ENCODE results near the gene CLCA4.

Gene CLCA4

GRCh38 chr1:86542631-86543030 is 4.2 kb upstream of the CLCA4 start:
- Histone ChIP-seq H3K9ac (ENCODE audit: low read length) (no peak overlapping the region), H3K27me3 (ENCODE audit: control insufficient read depth, insufficient read depth, low read length) (no peaks in the 10 kb centered on the region), H3K36me3 (ENCODE audit: control insufficient read depth, insufficient read depth, low read length) (no peaks in the 10 kb centered on the region), H3K4me3 (ENCODE audit: low read length) (no peak overlapping the region), H3K4me1 (ENCODE audit: control insufficient read depth, insufficient read depth, low read length) (no peaks in the 10 kb centered on the region), H3K27ac (ENCODE audit: low read depth, low read length) (no peak overlapping the region)

GRCh38 chr1:86548839-86549238 is 2.0 kb downstream of the CLCA4 start:
- H3K27ac ChIP-seq (ENCODE audit: low read depth, low read length), result no peak overlapping the region
- no peaks in the 10 kb centered on the region for H3K4me1 ChIP-seq (ENCODE audit: control insufficient read depth, insufficient read depth, low read length)
- H3K4me3 ChIP-seq (ENCODE audit: low read length), result no peak overlapping the region
- H3K36me3 ChIP-seq (ENCODE audit: control insufficient read depth, insufficient read depth, low read length), result no peaks in the 10 kb centered on the region
- H3K27me3 ChIP-seq (ENCODE audit: control insufficient read depth, insufficient read depth, low read length), result no peaks in the 10 kb centered on the region
- H3K9ac ChIP-seq (ENCODE audit: low read length), result no peak overlapping the region

GRCh38 chr1:86551305-86551704 is 4.4 kb downstream of the CLCA4 start:
- H3K9ac ChIP-seq (ENCODE audit: low read length), result no peak overlapping the region
- H3K4me3 ChIP-seq (ENCODE audit: low read length), result no peak overlapping the region
- no peaks in the 10 kb centered on the region for H3K27me3 ChIP-seq (ENCODE audit: control insufficient read depth, insufficient read depth, low read length)
- H3K27ac ChIP-seq (ENCODE audit: low read depth, low read length), result no peak overlapping the region
- no peaks in the 10 kb centered on the region for H3K4me1 ChIP-seq (ENCODE audit: control insufficient read depth, insufficient read depth, low read length)
- no peaks in the 10 kb centered on the region for H3K36me3 ChIP-seq (ENCODE audit: control insufficient read depth, insufficient read depth, low read length)

- Histone ChIP-seq H3K27ac (ENCODE audit: low read depth, low read length) (no peak overlapping the region), H3K4me1 (ENCODE audit: control insufficient read depth, insufficient read depth, low read length) (no peaks in the 10 kb centered on the region), H3K4me3 (ENCODE audit: low read length) (no peak overlapping the region), H3K9ac (ENCODE audit: low read length) (no peak overlapping the region), H3K36me3 (ENCODE audit: control insufficient read depth, insufficient read depth, low read length) (no peaks in the 10 kb centered on the region), H3K27me3 (ENCODE audit: control insufficient read depth, insufficient read depth, low read length) (no peaks in the 10 kb centered on the region)
Measured at GRCh38 chr1:86552376-86552775, 5.5 kb downstream of the CLCA4 start.

- Histone ChIP-seq H3K9ac (ENCODE audit: low read length) (no peak overlapping the region), H3K27me3 (ENCODE audit: control insufficient read depth, insufficient read depth, low read length) (no peaks in the 10 kb centered on the region), H3K4me1 (ENCODE audit: control insufficient read depth, insufficient read depth, low read length) (no peaks in the 10 kb centered on the region), H3K27ac (ENCODE audit: low read depth, low read length) (no peak overlapping the region), H3K36me3 (ENCODE audit: control insufficient read depth, insufficient read depth, low read length) (no peaks in the 10 kb centered on the region), H3K4me3 (ENCODE audit: low read length) (no peak overlapping the region)
Measured at GRCh38 chr1:86557739-86558138, 10.9 kb downstream of the CLCA4 start.

- no peak overlapping the region for H3K27ac ChIP-seq (ENCODE audit: low read depth, low read length)
- H3K9ac ChIP-seq (ENCODE audit: low read length), result no peak overlapping the region
- H3K36me3 ChIP-seq (ENCODE audit: control insufficient read depth, insufficient read depth, low read length), result no peaks in the 10 kb centered on the region
- no peaks in the 10 kb centered on the region for H3K4me1 ChIP-seq (ENCODE audit: control insufficient read depth, insufficient read depth, low read length)
- H3K27me3 ChIP-seq (ENCODE audit: control insufficient read depth, insufficient read depth, low read length), result no peaks in the 10 kb centered on the region
- no peak overlapping the region for H3K4me3 ChIP-seq (ENCODE audit: low read length)
Measured at GRCh38 chr1:86563849-86564248, 17.0 kb downstream of the CLCA4 start.

GRCh38 chr1:86567341-86567740 is 20.5 kb downstream of the CLCA4 start:
- H3K4me1 ChIP-seq (ENCODE audit: control insufficient read depth, insufficient read depth, low read length), result no peaks in the 10 kb centered on the region
- no peaks in the 10 kb centered on the region for H3K36me3 ChIP-seq (ENCODE audit: control insufficient read depth, insufficient read depth, low read length)
- no peaks in the 10 kb centered on the region for H3K27me3 ChIP-seq (ENCODE audit: control insufficient read depth, insufficient read depth, low read length)
- H3K9ac ChIP-seq (ENCODE audit: low read length), result no peak overlapping the region
- H3K27ac ChIP-seq (ENCODE audit: low read depth, low read length), result no peak overlapping the region
- no peak overlapping the region for H3K4me3 ChIP-seq (ENCODE audit: low read length)

GRCh38 chr1:86567878-86568277 is 21.0 kb downstream of the CLCA4 start:
- Histone ChIP-seq H3K27me3 (ENCODE audit: control insufficient read depth, insufficient read depth, low read length) (no peaks in the 10 kb centered on the region), H3K36me3 (ENCODE audit: control insufficient read depth, insufficient read depth, low read length) (no peaks in the 10 kb centered on the region), H3K9ac (ENCODE audit: low read length) (no peak overlapping the region), H3K4me1 (ENCODE audit: control insufficient read depth, insufficient read depth, low read length) (no peaks in the 10 kb centered on the region), H3K4me3 (ENCODE audit: low read length) (no peak overlapping the region), H3K27ac (ENCODE audit: low read depth, low read length) (no peak overlapping the region)

GRCh38 chr1:86573763-86574484 is 27.0 kb downstream of the CLCA4 start:
- Histone ChIP-seq H3K27ac (ENCODE audit: low read depth, low read length) (no peak overlapping the region), H3K36me3 (ENCODE audit: control insufficient read depth, insufficient read depth, low read length) (no peaks in the 10 kb centered on the region), H3K9ac (ENCODE audit: low read length) (no peak overlapping the region), H3K4me1 (ENCODE audit: control insufficient read depth, insufficient read depth, low read length) (no peaks in the 10 kb centered on the region), H3K4me3 (ENCODE audit: low read length) (no peak overlapping the region), H3K27me3 (ENCODE audit: control insufficient read depth, insufficient read depth, low read length) (no peaks in the 10 kb centered on the region)

- no peaks in the 10 kb centered on the region for H3K27me3 ChIP-seq (ENCODE audit: control insufficient read depth, insufficient read depth, low read length)
- no peak overlapping the region for H3K4me3 ChIP-seq (ENCODE audit: low read length)
- H3K4me1 ChIP-seq (ENCODE audit: control insufficient read depth, insufficient read depth, low read length), result no peaks in the 10 kb centered on the region
- H3K9ac ChIP-seq (ENCODE audit: low read length), result no peak overlapping the region
- no peak overlapping the region for H3K27ac ChIP-seq (ENCODE audit: low read depth, low read length)
- H3K36me3 ChIP-seq (ENCODE audit: control insufficient read depth, insufficient read depth, low read length), result no peaks in the 10 kb centered on the region
Measured at GRCh38 chr1:86581231-86581630, 34.4 kb downstream of the CLCA4 start.

- H3K36me3 ChIP-seq (ENCODE audit: control insufficient read depth, insufficient read depth, low read length), result no peaks in the 10 kb centered on the region
- no peak overlapping the region for H3K9ac ChIP-seq (ENCODE audit: low read length)
- no peaks in the 10 kb centered on the region for H3K4me1 ChIP-seq (ENCODE audit: control insufficient read depth, insufficient read depth, low read length)
- H3K27ac ChIP-seq (ENCODE audit: low read depth, low read length), result no peak overlapping the region
- H3K27me3 ChIP-seq (ENCODE audit: control insufficient read depth, insufficient read depth, low read length), result no peaks in the 10 kb centered on the region
- no peak overlapping the region for H3K4me3 ChIP-seq (ENCODE audit: low read length)
Measured at GRCh38 chr1:86582161-86582560, 35.3 kb downstream of the CLCA4 start.

- Histone ChIP-seq H3K27ac (ENCODE audit: low read depth, low read length) (no peak overlapping the region), H3K27me3 (ENCODE audit: control insufficient read depth, insufficient read depth, low read length) (no peaks in the 10 kb centered on the region), H3K4me3 (ENCODE audit: low read length) (no peak overlapping the region), H3K4me1 (ENCODE audit: control insufficient read depth, insufficient read depth, low read length) (no peaks in the 10 kb centered on the region), H3K9ac (ENCODE audit: low read length) (no peak overlapping the region), H3K36me3 (ENCODE audit: control insufficient read depth, insufficient read depth, low read length) (no peaks in the 10 kb centered on the region)
Measured at GRCh38 chr1:86583032-86583431, 36.2 kb downstream of the CLCA4 start.

GRCh38 chr1:86583593-86583992 is 36.7 kb downstream of the CLCA4 start:
- Histone ChIP-seq H3K4me1 (ENCODE audit: control insufficient read depth, insufficient read depth, low read length) (no peaks in the 10 kb centered on the region), H3K27me3 (ENCODE audit: control insufficient read depth, insufficient read depth, low read length) (no peaks in the 10 kb centered on the region), H3K4me3 (ENCODE audit: low read length) (no peak overlapping the region), H3K9ac (ENCODE audit: low read length) (no peak overlapping the region), H3K27ac (ENCODE audit: low read depth, low read length) (no peak overlapping the region), H3K36me3 (ENCODE audit: control insufficient read depth, insufficient read depth, low read length) (no peaks in the 10 kb centered on the region)
